LNCAP (cell line): ENCODE data around the gene TM4SF4.

Experiments used
- CTCF ChIP-seq: fragments of 450-650 bp; IDR thresholded peaks from 2 replicates; pipeline ENCODE4 v1.5.1; 2017; ENCODE audit warnings: mild to moderate bottlenecking

The TM4SF4 gene

DNA sequence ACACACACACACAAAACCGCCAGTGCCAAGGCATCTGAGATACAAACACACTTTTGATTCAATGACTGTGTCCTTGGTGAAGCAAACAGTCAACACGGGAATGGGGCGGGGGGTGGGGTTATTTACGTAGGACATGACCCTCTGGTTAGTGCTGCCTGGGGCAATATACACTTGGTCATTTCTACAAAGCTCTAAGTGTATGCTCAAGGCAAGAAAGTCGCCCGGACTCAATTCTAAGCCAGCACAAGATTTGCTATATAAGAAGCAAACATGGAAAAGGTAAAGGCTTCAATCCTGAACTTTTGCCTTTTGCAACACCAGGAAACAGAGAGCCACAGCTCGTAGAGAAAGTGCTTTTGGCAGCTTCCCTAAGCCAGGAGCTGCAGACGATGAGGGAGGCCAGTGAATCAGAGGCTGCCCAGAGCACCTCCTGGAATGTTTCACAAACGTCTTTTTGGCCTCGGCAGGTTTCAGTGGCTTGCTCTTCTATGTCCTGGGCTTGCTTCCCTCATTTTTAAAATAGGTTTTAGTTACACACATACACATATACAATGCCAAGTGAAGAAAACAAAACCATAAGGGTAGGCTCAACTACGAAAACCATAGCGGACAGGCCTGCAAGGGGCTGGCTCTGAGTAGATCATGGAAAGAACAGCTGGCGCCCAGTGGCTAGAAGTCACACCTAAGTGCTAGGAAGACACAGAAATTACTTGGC, 73.6 kb downstream of the TM4SF4 start:
- TF ChIP-seq CTCF, result no peak

- TF ChIP-seq CTCF, result no peak
Measured at GRCh38 chr3:149548669-149549065, 74.2 kb downstream of the TM4SF4 start.

- no peak for TF ChIP-seq CTCF
Measured at GRCh38 chr3:149551500-149551899, 77.0 kb downstream of the TM4SF4 start.

DNA sequence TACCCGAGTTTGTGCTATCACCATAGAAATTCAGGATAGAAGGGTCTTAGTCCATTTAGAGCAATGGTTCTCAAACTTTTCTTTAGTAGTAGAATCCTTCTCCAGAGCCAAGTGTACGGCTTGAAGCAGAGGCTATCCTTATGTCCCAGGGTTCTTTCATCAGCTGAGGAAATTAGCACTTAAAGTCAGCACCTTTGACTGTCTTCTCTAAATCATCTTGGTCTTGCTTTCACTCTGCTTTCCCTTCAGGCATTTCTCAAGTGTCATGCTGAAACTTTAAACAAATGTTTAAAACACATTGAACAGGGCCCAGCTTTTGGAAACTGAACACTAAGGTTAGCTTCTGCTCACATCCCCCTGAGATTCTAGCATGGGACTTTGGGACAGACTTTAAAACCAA, 78.2 kb downstream of the TM4SF4 start:
- no peak for TF ChIP-seq CTCF
